SHP77 treated with DMSO at 0.1 percent for 48 hours (cell line): Measurements from ENCODE around the gene CCDC91.
"Not testable (repeated sequence)": the region's sequence is repeated elsewhere in the genome, so short reads cannot be mapped to it uniquely, and the experiment has no call there.

Experiments used
- DNase-seq: peaks from one replicate; lab custom pipeline; 2025; lab: John Stamatoyannopoulos, UW

CCDC91 gene

GRCh38 chr12:28184375-28184774 is 5.9 kb upstream of the CCDC91 start:
- DNase-seq, result no peak

- no peak for DNase-seq
Observed at GRCh38 chr12:28186500-28186899, 3.8 kb upstream of the CCDC91 start.

- peak; percentile 8 for DNase-seq
Observed at GRCh38 chr12:28189784-28190320, 404 bp upstream of the CCDC91 start.

GRCh38 chr12:28191051-28192048 is 1.1 kb downstream of the CCDC91 start:
- DNase-seq, result no peak

GRCh38 chr12:28192125-28192524 is 1.9 kb downstream of the CCDC91 start:
- no peak for DNase-seq

- DNase-seq, result not testable (repeated sequence)
Observed at GRCh38 chr12:28194621-28195020, 4.4 kb downstream of the CCDC91 start.

- not testable (repeated sequence) for DNase-seq
Observed at GRCh38 chr12:28201136-28201535, 10.9 kb downstream of the CCDC91 start.

GRCh38 chr12:28202374-28203130 is 12.3 kb downstream of the CCDC91 start:
- peak; percentile 10 for DNase-seq

- no peak for DNase-seq
Observed at GRCh38 chr12:28209782-28210181, 19.5 kb downstream of the CCDC91 start.

GRCh38 chr12:28212182-28212581 is 21.9 kb downstream of the CCDC91 start:
- no peak for DNase-seq

- no peak for DNase-seq
Observed at GRCh38 chr12:28215021-28215420, 24.8 kb downstream of the CCDC91 start.

GRCh38 chr12:28216016-28216415 is 25.8 kb downstream of the CCDC91 start:
- no peak for DNase-seq

GRCh38 chr12:28217805-28218204 is 27.5 kb downstream of the CCDC91 start:
- DNase-seq, result no peak

GRCh38 chr12:28218875-28219274 is 28.6 kb downstream of the CCDC91 start:
- DNase-seq, result no peak

- DNase-seq, result no peak
Observed at GRCh38 chr12:28219827-28220226, 29.6 kb downstream of the CCDC91 start.

GRCh38 chr12:28222081-28222700 is 31.9 kb downstream of the CCDC91 start:
- no peak for DNase-seq

GRCh38 chr12:28223025-28223554 is 32.8 kb downstream of the CCDC91 start:
- no peak for DNase-seq

GRCh38 chr12:28223858-28224257 is 33.6 kb downstream of the CCDC91 start:
- DNase-seq, result no peak

- no peak for DNase-seq
Observed at GRCh38 chr12:28226705-28227104, 36.4 kb downstream of the CCDC91 start.

GRCh38 chr12:28227251-28227650 is 37.0 kb downstream of the CCDC91 start:
- DNase-seq, result no peak

- no peak for DNase-seq
Observed at GRCh38 chr12:28231248-28231647, 41.0 kb downstream of the CCDC91 start.
